Epithelial cell of esophagus (primary cell): ENCODE results near the gene CCDC192.

ENCODE experiments used
- DNase-seq: peaks from one replicate; pipeline ENCODE4 v3.0.0; 2010; ENCODE audit warnings: low read depth
- H3K4me3 ChIP-seq: 2 replicates; pipeline ENCODE4 v1.5.1; 2011; ENCODE audit warnings: mild to moderate bottlenecking, low read length, control low read depth
- TF ChIP-seq, protein P1 (sequence below): IDR thresholded peaks from 2 replicates; pipeline ENCODE4 v1.5.1; 2011; ENCODE audit warnings: low read depth, mild to moderate bottlenecking, low read length, control low read depth, inconsistent platforms; ENCODE audit not compliant: insufficient read depth; ENCODE audit errors: missing control alignments

Gene CCDC192

DNA sequence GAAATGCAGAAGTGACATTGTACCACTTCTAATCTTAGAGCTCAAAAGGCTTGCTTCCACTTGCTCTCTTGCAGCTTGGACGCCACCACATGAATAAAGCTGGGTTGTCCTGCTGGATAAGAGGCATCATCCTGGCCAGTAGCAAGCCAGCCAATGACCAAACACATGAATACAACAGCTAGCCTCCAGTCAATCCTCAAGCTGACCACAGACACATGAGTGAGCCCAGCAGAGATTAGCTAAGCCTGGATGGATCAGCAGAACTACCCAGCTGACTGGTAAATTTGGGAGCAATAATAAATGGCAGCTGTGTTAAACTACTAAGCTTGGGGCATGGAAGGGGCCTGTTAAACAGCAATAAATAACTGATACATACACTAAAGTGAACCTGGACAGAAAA is 259.3 kb downstream of the CCDC192 start:
- DNase-seq = no peak
- no peak overlapping the region for H3K4me3 ChIP-seq
- TF ChIP-seq, protein P1, sequence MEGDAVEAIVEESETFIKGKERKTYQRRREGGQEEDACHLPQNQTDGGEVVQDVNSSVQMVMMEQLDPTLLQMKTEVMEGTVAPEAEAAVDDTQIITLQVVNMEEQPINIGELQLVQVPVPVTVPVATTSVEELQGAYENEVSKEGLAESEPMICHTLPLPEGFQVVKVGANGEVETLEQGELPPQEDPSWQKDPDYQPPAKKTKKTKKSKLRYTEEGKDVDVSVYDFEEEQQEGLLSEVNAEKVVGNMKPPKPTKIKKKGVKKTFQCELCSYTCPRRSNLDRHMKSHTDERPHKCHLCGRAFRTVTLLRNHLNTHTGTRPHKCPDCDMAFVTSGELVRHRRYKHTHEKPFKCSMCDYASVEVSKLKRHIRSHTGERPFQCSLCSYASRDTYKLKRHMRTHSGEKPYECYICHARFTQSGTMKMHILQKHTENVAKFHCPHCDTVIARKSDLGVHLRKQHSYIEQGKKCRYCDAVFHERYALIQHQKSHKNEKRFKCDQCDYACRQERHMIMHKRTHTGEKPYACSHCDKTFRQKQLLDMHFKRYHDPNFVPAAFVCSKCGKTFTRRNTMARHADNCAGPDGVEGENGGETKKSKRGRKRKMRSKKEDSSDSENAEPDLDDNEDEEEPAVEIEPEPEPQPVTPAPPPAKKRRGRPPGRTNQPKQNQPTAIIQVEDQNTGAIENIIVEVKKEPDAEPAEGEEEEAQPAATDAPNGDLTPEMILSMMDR = no peak

DNA sequence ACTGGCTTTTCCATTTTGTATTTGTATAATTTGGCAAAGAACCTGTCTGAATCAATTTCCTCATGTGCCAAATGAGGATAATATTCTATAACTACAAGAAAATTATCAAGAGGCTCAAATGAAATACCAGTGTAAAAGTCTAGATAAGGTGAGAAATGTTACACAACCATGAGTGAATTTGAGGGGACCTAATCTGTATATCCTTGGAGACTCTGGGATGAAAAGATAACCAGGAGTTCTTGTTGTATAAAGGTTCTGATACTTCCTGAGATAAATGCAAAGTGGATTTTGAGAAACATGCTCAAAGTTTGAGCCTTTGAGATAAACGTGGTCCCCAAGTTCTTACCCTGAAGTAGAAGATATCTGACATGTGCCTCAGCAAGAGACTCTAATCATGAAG is 260.0 kb downstream of the CCDC192 start:
- no peak for DNase-seq
- TF ChIP-seq, protein P1 = no peak
- no peak overlapping the region for H3K4me3 ChIP-seq

DNA sequence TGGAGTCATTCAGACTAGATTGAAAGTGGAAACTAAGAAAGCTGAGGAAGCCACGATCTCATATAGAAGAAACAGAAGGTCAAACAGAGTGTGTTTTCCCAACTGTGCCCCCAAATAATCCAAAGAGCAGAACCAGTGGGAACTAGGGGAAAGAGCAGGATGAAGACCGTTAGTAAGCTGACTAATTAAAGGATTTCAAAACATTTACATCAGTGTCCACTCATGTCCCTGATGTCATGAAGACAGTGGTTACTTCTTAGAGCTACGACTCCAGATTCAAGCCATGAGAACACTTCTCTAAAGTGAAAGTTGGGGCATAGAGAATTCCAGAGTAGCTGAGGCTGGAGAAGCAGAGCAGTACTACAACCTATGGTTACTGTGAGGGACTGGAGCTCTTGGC is 260.7 kb downstream of the CCDC192 start:
- no peak overlapping the region for H3K4me3 ChIP-seq
- TF ChIP-seq, protein P1 = no peak
- DNase-seq = no peak

DNA sequence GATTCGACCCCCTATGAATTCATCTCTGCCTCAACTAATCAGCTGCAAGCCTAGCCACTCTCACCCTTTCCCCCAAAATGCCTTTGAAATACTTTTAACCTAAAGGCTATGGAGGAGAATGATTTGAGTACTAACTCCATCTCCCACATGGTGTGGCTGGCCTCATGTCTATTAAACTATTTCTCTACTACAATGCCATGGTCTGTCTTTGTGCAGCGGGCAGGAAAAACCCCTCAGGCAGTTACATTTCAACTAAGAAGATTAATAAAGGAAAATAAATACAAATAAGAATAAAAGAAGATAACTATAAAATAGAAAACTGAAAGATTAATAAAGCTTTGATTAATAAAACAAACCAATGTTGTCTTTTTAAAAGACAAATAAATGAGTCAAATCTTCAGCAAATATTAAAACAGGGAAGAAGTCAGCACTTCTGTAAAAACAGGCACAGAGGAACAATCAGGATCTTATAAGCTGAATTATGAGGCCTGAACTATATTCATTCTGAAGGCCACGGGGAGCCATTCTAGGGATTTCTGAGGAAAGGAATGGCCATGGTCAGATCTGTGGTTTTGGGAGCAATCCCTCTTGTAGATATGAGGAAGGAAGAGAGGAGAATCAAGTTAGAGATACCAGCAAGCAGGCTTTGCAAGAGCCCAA is 264.3 kb downstream of the CCDC192 start:
- H3K4me3 ChIP-seq = no peak overlapping the region
- DNase-seq = no peak
- TF ChIP-seq, protein P1 = no peak

DNA sequence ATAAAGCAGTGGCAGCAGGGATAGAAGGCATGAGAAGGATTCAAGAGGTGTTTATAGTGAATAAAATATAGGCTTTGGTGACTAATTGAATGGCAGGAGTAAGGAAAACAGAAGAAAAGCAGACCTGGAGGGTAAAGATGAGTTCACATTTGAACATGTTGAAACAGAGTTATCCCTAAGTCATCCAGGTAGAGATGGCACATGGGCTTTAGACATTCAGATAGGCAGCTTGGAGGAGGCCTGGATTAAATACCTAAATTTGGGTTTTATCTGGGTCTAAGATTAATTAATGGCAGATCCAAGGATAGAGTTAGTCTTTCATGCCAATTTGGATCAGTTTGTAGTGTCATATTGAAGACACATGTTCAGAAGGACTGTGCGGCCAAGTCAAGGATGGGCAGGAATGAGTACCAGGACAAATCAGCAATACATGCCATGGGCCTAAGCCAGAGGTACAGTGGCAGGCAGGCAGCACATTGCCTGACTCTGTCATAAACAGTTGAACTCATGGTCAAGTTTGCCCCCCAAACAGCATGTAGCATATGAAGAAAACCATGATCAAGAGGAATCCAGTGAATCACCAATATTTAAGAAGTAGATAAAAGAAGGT is 264.9 kb downstream of the CCDC192 start:
- TF ChIP-seq, protein P1 = no peak
- peak; percentile 86 for DNase-seq
- H3K4me3 ChIP-seq = no peak overlapping the region

DNA sequence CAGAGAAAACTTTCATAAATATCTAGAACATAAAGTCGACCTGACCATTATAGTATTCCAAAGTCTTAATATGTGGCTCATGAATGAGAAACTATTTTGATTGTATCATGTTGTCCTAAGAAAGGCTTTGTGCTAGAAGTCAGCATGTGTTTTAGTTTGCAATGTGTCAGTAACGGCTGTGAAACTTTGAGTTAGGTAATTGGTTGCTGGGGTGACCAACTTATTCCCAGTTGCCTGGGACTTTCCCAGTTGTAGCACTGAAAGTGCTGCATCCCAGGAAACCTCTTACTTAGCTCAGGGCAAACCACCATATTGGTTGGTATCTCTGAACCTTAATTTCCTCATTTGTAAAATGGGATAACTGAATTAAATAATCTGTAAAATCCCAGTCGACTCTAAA is 265.8 kb downstream of the CCDC192 start:
- H3K4me3 ChIP-seq = no peak overlapping the region
- peak; percentile 33 for DNase-seq
- TF ChIP-seq, protein P1 = no peak

DNA sequence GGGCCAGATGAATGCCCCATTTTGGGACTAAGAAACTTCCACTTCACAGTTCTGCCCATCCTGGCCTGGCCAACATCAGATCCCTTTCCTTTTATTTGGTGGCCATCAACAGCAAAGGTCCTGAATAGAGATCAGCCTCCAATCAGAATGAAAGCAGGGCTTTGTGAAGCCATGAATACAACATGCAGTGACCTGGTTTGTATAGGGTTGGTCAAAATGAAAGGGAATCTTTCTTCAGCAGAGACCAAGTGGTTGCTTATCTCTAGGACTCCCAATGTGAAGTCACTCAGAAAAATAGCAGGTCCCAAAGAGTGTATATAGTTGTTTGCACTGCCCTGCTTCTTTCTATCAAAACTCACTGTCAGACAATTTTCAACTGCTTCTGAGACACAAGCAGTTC is 266.5 kb downstream of the CCDC192 start:
- H3K4me3 ChIP-seq = no peak overlapping the region
- TF ChIP-seq, protein P1 = no peak
- DNase-seq = no peak
